ENCODE results near the gene TMC5.

The TMC5 gene

DNA sequence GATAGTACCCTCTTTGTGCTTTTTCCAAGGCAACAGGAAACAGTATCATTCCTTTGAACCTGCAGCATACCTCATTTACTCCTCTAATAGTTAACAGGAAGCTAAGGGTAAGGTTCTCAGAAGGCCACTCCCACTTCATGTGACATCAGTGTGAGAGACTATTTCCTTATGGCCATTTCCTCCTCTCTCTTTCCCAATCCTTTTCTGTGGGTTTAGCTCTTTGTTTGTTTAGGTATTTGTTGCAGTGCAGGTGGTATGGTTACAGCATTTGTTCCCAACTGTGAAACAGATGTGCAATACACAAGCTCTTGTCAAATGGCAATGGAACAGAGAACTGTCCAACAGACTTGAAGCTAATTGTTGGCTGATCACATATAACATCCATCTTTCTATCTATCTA lies 14.7 kb downstream of the TMC5 start:
- TF ChIP-seq GATA2 (IDR thresholded peaks at IDR 0.05; ENCODE audit: low read depth, low read length) (no peak), GATA3 (IDR thresholded peaks at IDR 0.05; ENCODE audit: low read depth, low read length) (no peak)

DNA sequence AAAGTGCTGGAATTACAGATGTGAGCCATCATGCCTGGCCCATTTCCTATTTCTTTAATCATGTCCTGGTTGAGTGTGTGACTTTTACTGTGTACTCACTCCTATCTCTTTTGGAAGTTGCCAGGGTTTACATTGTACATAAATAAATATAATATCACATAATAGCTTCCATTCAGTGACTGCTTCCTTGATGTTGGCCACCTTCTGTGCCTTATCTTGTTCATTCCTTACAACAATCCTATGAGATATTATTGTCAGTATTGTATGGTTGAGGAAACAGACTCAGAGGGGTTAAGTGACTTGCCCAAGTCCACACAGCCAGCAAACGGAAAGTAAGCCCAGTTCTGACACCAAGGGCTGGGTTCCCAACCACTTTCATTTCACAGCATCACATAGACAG lies 16.9 kb downstream of the TMC5 start:
- no peak for TF ChIP-seq GATA3 (IDR thresholded peaks at IDR 0.05; ENCODE audit: low read depth, low read length)
- no peak for TF ChIP-seq GATA2 (IDR thresholded peaks at IDR 0.05; ENCODE audit: low read depth, low read length)

DNA sequence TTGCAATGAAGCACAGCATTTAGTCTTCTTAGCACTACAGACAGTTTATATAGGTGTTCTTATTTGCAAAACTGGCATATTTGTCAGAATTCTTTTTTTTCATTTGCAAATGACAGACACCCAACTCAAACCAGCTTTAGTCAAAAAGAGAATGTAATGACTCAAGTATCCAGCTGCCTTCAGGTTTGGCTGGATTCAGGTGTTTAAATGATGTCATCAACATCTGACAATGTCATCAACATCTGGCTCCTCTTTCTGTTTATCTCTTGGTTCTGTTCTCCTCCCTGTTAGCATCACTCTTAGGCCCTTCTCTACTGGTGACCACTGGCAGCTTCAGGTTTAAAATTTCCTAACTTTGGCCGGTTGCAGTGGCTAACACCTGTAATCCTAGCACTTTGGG lies 18.9 kb downstream of the TMC5 start:
- no peak for TF ChIP-seq GATA3 (IDR thresholded peaks at IDR 0.05; ENCODE audit: low read depth, low read length)
- TF ChIP-seq GATA2 (IDR thresholded peaks at IDR 0.05; ENCODE audit: low read depth, low read length) = no peak

DNA sequence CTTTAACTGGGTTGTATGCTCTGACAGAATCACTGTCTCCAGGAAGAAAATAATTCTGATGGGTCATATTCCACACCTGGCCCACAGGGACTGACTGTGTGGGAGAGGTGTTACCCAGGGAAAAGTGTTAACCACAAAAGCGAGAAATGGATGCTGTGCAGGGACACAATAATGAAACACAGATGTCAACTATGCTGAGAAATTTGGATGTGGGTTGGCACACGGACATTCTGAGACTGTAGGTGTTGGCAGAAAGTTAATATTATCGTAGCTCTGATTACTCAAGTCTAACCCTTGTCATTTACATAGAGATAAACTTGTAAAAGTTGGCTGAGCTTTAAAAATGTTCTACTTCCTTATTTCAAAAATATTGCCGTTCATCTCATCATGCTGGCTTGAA lies 19.6 kb downstream of the TMC5 start:
- TF ChIP-seq GATA3 (IDR thresholded peaks at IDR 0.05; ENCODE audit: low read depth, low read length) = no peak
- TF ChIP-seq GATA2 (IDR thresholded peaks at IDR 0.05; ENCODE audit: low read depth, low read length) = no peak

DNA sequence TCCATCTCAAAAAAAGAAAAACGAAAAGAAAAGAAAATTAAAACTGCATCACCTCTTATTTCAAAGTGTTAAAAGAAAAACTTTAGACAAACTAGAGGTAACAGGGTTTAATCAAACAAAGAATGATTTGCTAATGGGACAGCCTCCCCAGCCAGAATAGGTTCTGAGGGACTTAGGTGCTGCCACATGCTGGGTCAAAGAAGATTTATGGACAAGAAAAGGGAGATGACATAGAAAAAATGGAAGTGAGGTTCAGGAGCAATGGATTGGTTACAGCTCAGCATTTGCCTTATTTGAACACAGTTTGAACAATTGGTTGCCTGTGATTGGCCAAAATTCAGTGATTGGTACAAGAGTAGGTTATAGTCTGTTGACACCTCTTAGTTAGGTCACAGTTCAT lies 21.1 kb downstream of the TMC5 start:
- no peak for TF ChIP-seq GATA3 (IDR thresholded peaks at IDR 0.05; ENCODE audit: low read depth, low read length)
- no peak for TF ChIP-seq GATA2 (IDR thresholded peaks at IDR 0.05; ENCODE audit: low read depth, low read length)

DNA sequence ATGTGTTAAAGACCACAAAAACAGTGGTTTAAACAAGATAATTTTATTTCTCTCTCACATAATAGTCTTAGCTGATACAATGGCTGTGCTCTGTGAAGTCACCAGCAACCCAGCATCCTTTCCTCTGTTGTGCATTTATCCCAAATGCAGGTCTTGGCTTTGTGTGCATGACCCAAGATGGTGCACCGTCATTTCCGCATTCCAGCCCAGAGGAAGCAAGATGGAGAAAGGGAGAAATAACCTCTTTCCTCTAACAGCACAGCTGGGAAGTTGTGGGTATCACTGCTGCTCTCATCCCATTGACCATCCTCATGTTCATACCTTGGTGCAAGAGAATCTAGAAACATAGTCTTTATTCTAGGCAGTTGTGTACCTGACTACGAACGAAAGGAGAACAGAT lies 21.8 kb downstream of the TMC5 start:
- no peak for TF ChIP-seq GATA2 (IDR thresholded peaks at IDR 0.05; ENCODE audit: low read depth, low read length)

DNA sequence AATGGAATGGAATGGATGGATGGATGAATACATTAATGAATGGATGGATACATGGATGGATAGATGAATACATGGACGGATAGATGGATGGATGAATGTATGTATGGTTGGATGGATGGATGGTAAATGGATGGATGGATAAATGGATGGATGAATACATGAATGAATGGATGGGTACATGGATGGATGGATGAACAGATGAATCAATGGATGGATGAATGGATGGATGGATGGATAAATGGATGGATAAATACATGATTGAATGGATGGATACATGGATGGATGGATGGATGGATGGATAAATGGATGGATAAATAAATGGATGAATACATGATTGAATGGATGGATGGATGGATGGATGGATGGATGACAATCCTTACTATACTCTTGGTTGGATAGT lies 26.0 kb downstream of the TMC5 start:
- TF ChIP-seq GATA2 (IDR thresholded peaks at IDR 0.05; ENCODE audit: low read depth, low read length) = no peak
- no peak for TF ChIP-seq GATA3 (IDR thresholded peaks at IDR 0.05; ENCODE audit: low read depth, low read length)

DNA sequence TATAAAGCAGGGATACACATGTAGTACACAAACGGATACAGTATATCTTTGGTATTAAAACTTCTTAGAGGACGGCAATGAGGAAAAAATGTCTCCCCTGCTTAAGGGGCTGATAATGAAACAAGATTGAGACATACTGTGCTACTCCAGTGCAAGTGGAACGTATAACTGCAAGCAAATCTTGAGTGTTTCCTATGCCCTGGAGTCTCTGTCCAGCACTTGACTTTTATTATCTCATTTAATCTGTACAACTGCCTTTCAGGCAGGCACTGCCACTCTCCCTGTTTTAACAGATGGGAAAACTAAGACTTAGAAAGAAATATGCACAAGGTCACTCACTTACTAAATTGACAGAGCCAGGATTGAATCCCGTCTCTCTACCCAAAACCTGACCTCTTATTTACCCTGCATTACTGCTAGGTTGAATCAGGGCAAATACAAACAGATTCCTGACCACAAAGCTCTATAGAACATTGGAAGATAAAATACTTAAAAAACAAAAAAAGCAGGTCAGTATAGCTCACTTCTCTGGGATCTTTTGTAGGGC lies 28.7 kb downstream of the TMC5 start:
- no peak for TF ChIP-seq GATA2 (IDR thresholded peaks at IDR 0.05; ENCODE audit: low read depth, low read length)
- TF ChIP-seq GATA3 (IDR thresholded peaks at IDR 0.05; ENCODE audit: low read depth, low read length) = no peak

DNA sequence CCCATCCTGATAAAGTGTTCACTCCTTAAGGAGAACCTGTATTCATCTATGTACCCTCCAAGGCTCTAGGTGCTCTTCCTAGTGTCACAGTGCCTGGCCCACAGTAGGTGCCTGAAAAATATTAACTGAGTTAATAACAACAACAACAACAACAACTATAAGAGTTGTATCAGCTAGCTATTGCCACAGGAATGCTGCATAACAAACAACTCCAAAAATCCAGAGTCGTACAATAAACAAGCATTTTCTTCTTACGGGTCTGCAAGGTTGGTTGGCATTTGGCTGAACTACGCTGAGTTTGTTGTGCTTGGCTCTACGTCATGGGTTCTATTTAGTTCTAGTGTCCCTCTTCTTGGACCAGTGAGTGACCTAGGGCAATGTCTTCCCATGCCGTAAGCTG lies 29.2 kb downstream of the TMC5 start:
- no peak for TF ChIP-seq GATA3 (IDR thresholded peaks at IDR 0.05; ENCODE audit: low read depth, low read length)
- TF ChIP-seq GATA2 (IDR thresholded peaks at IDR 0.05; ENCODE audit: low read depth, low read length) = no peak

DNA sequence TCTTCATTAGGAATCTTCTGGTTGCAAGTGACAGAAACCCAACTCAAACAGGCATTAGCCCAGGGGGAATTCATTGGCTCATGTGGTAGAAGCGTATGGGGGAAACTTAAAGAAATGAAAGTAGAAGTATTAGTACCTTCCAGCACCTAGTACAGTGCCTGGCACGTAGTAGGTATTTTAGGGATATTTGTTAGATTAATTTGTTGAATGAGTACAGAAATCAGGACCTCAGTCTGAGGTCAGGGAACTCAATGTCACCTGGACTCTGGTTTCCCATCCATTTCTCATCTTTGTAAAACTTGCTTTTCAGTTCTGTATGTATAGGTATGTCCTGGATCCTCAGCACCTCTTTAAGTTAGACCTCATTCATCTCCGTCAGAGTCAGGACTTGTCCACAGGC lies 32.5 kb downstream of the TMC5 start:
- TF ChIP-seq GATA3 (IDR thresholded peaks at IDR 0.05; ENCODE audit: low read depth, low read length) (no peak), GATA2 (IDR thresholded peaks at IDR 0.05; ENCODE audit: low read depth, low read length) (no peak)

DNA sequence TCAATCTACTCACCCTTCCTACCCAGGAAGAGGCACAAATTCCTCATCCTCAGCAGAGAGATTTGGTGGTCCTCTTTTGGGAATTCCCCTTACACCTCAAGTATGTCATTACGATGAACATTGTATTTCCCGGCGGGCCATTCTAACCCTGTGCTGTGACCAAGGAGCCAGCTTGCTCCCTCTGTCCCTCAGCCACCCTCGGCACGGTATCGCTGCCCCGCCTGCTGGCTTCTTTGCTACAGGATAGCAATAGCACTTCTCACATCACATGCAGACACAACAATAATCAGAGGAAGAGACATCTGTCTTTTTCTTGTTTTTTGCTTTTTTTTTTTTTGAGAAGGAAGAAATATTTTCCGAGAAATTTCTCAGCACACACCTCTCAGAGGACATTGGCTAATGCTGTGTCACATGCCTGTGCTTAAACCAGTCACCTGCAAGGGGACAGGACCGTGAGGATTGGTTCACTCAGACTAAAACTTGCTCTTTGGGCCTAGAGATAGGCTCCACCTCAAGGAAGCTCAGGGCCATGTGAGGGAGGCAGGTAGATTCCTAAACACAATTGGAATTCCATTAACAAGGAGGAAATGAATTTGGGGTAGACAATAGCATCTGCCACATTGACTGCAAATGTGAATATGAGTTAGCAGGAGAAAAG lies 41.2 kb downstream of the TMC5 start:
- no peak for TF ChIP-seq GATA3 (IDR thresholded peaks at IDR 0.05; ENCODE audit: low read depth, low read length)

DNA sequence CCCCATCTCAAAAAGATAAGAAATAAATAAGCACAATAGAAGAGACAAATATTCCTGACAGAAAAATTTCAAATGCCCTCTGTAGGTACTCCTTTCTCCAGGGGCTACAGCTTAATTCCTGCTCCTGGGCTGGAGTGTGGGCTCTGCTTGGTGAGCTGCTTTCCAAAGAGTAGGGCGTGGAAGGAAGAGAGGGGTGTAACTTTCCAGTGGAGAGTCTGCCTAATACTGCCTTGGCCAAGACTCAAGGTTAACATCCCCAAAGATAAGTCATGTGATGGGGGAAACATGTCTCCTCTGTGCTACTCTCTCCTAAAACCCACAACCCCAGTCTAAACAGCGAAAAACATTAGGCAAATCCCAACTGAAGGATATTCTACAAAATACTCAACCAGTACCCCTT lies 42.7 kb downstream of the TMC5 start:
- TF ChIP-seq GATA2 (IDR thresholded peaks at IDR 0.05; ENCODE audit: low read depth, low read length) (no peak), GATA3 (IDR thresholded peaks at IDR 0.05; ENCODE audit: low read depth, low read length) (no peak)

DNA sequence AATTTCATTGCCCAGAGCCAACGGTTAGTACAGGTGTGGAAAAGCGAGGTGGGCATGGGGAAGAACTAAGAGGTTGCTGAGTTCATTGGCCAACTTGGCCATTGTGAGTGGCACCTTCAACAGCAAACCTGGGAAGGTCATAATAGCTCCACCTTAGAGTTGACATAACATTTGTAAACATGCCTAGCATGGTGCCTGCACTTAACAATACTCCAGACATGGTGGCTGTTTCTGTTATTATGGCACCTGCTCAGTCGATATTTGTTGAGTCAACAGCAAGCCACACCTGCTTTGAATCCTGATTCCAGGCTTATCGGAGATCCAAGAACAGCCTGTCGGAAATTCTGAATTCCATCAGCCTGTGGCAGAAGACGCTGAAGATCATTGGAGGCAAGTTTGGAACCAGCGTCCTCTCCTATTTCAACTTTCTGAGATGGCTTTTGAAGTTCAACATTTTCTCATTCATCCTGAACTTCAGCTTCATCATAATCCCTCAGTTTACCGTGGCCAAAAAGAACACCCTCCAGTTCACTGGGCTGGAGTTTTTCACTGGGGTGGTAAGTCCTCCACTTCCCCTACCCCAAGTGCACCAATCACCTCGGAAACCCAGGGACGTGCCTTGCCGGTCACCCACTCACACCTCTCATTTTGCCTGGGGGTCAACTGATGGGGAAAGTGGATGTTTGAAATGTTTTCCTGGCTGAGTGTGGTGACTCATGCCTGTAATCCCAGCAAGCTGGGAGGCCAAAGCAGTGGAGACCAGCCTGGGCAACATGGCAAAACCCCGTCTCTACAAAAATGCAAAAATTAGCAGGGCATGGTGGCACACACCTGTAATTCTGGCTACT lies 46.0 kb downstream of the TMC5 start:
- TF ChIP-seq GATA3 (IDR thresholded peaks at IDR 0.05; ENCODE audit: low read depth, low read length) (no peak), GATA2 (IDR thresholded peaks at IDR 0.05; ENCODE audit: low read depth, low read length) (no peak)

DNA sequence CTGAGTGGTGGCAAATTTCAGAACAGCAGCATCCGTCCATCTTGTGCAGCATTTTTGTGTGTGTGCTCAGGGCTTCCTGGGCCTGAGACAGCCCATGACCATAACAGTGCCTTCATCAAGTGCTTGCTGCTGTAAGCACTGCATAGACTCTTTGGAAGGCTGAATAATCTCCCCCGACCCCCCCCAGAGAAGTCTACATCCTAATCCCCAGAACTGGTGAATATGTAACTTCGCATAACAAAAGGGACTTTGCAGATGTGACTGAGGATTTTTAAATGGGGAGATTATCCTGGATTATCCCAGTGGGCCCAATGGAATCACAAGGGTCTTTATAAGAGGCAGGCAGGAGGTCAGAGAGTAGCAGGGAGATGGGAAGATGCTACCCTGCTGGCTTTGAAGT lies 50.6 kb downstream of the TMC5 start:
- TF ChIP-seq GATA2 (IDR thresholded peaks at IDR 0.05; ENCODE audit: low read depth, low read length) = no peak
- no peak for TF ChIP-seq GATA3 (IDR thresholded peaks at IDR 0.05; ENCODE audit: low read depth, low read length)

DNA sequence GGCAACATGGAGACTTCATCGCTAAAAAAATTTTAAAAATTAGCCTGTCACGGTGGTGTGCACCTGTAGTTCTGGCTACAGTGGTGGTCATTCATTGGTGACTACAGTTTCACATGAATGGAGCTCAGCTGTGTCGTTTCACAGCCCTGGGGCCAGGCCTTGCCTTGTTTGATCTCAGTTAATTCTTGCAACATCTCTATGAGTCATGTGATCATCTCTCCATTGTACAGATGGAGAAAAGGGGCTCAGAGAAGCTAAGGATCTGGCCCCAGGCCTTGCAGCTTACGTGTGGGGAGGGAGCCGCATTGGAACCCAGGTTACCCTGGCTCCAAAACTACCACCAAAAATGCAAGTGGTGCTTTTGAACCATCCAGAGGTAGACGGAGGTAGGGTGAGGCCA lies 54.8 kb downstream of the TMC5 start:
- TF ChIP-seq GATA3 (IDR thresholded peaks at IDR 0.05; ENCODE audit: low read depth, low read length) (no peak), GATA2 (IDR thresholded peaks at IDR 0.05; ENCODE audit: low read depth, low read length) (no peak)

All from SH-SY5Y (cell line).